CD4-positive, alpha-beta T cell treated with Interleukin-15 for 1 hour (primary cell): Measurements from ENCODE around the gene GEMIN7.

Experiments
- DNase-seq: peaks from one replicate; pipeline ENCODE4 v3.0.0-alpha.2; 2020

Gene GEMIN7

GRCh38 chr19:45133661-45134060, 54.6 kb downstream of the GEMIN7 start:
- no peak for DNase-seq

- no peak for DNase-seq
Measured at GRCh38 chr19:45135176-45135885, 56.3 kb downstream of the GEMIN7 start.

GRCh38 chr19:45136507-45137178, 57.6 kb downstream of the GEMIN7 start:
- DNase-seq: no peak

- DNase-seq: no peak
Measured at GRCh38 chr19:45137179-45137761, 58.2 kb downstream of the GEMIN7 start.

- no peak for DNase-seq
Measured at GRCh38 chr19:45138303-45138751, 59.3 kb downstream of the GEMIN7 start.

GRCh38 chr19:45139286-45140143, 60.5 kb downstream of the GEMIN7 start:
- DNase-seq: no peak

GRCh38 chr19:45140144-45140503, 61.1 kb downstream of the GEMIN7 start:
- DNase-seq: no peak

GRCh38 chr19:45140533-45140932, 61.5 kb downstream of the GEMIN7 start:
- DNase-seq: no peak
